GM18517 (cell line): ENCODE data around the gene PLXNB1.
"Not testable (repeated sequence)": the region's sequence is repeated elsewhere in the genome, so short reads cannot be mapped to it uniquely, and the experiment has no call there.

ENCODE experiments used
- ATAC-seq: cut with Tn5 transposase; IDR thresholded peaks from one replicate; pipeline ENCODE4 v1.9.1; 2021; ENCODE audit warnings: mild to moderate bottlenecking, moderate library complexity; ENCODE audit not compliant: unreplicated experiment

Gene PLXNB1

GRCh38 chr3:48407542-48408099 lies 22.3 kb downstream of the PLXNB1 start:
- ATAC-seq, result no peak

- ATAC-seq, result no peak
Measured at GRCh38 chr3:48406443-48407431, 23.1 kb downstream of the PLXNB1 start.

GRCh38 chr3:48405971-48406370 lies 23.9 kb downstream of the PLXNB1 start:
- ATAC-seq, result no peak

GRCh38 chr3:48405343-48405881 lies 24.5 kb downstream of the PLXNB1 start:
- no peak for ATAC-seq

GRCh38 chr3:48404440-48405342 lies 25.2 kb downstream of the PLXNB1 start:
- no peak for ATAC-seq

- no peak for ATAC-seq
Measured at GRCh38 chr3:48403533-48404439, 26.1 kb downstream of the PLXNB1 start.

GRCh38 chr3:48402907-48403306 lies 27.0 kb downstream of the PLXNB1 start:
- no peak for ATAC-seq

GRCh38 chr3:48402281-48402732 lies 27.6 kb downstream of the PLXNB1 start:
- ATAC-seq, result no peak

- ATAC-seq, result not testable (repeated sequence)
Measured at GRCh38 chr3:48401434-48401901, 28.4 kb downstream of the PLXNB1 start.

- no peak for ATAC-seq
Measured at GRCh38 chr3:48400824-48401433, 29.0 kb downstream of the PLXNB1 start.

- ATAC-seq, result no peak
Measured at GRCh38 chr3:48399387-48400172, 30.3 kb downstream of the PLXNB1 start.

GRCh38 chr3:48398701-48399386 lies 31.0 kb downstream of the PLXNB1 start:
- ATAC-seq, result no peak

GRCh38 chr3:48397767-48398681 lies 31.9 kb downstream of the PLXNB1 start:
- ATAC-seq, result no peak

- no peak for ATAC-seq
Measured at GRCh38 chr3:48395714-48396113, 34.2 kb downstream of the PLXNB1 start.

GRCh38 chr3:48394391-48394790 lies 35.5 kb downstream of the PLXNB1 start:
- no peak for ATAC-seq

GRCh38 chr3:48388966-48389365 lies 40.9 kb downstream of the PLXNB1 start:
- ATAC-seq, result no peak

GRCh38 chr3:48387634-48388033 lies 42.3 kb downstream of the PLXNB1 start:
- no peak for ATAC-seq
